Keratinocyte (primary cell): ENCODE measurements around the gene CLRN1. TPM values are rescaled to one million over a fixed set of nuclear protein-coding genes. Genes with fewer than 3 reads are reported as not detected.

Experiments
- DNase-seq: peaks from one replicate; pipeline ENCODE4 v3.0.0-alpha.2; 2011; ENCODE audit warnings: low read depth, missing footprints, low spot score
- FAIRE-seq: peaks from 2 replicates; lab custom pipeline; 2011; peaks lifted over from hg19 to GRCh38; lab: Jason Lieb, UNC
- H2AFZ ChIP-seq: 2 replicates; pipeline ENCODE4 v1.6.0; 2012; ENCODE audit warnings: low read length, control low read depth, inconsistent platforms; ENCODE audit not compliant: control insufficient read depth
- H3K27ac ChIP-seq: 2 replicates; pipeline ENCODE4 v1.5.1; 2011; ENCODE audit warnings: low read length; ENCODE audit not compliant: control insufficient read depth, insufficient read depth
- H3K27me3 ChIP-seq: 3 replicates; pipeline ENCODE4 v1.6.0; 2011; ENCODE audit warnings: low read length; ENCODE audit not compliant: control insufficient read depth, insufficient read depth; ENCODE audit errors: extremely low read depth
- H3K36me3 ChIP-seq, 2 experiments: 2 replicates in 1 of 2; 3 replicates in 1 of 2; pipeline ENCODE4 v1.5.1; 2011; ENCODE audit warnings: low read length in 2 of 2, mild to moderate bottlenecking in 1 of 2; ENCODE audit not compliant: control insufficient read depth in 2 of 2, insufficient read depth in 2 of 2; ENCODE audit errors: extremely low read depth in 1 of 2
- H3K4me1 ChIP-seq: 3 replicates; pipeline ENCODE4 v1.5.1; 2011; ENCODE audit warnings: low read length; ENCODE audit not compliant: control insufficient read depth, insufficient read depth; ENCODE audit errors: extremely low read depth
- H3K4me2 ChIP-seq: 3 replicates; pipeline ENCODE4 v1.6.0; 2011; ENCODE audit warnings: low read depth, low read length; ENCODE audit not compliant: control insufficient read depth, insufficient read depth; ENCODE audit errors: extremely low read depth
- H3K4me3 ChIP-seq, 3 experiments: fragments of 200-600 bp in 1 of 3; sonication (generic) in 1 of 3; 2 replicates in 2 of 3; 3 replicates in 1 of 3; pipeline ENCODE4 v1.5.1; 2011 to 2016; ENCODE audit warnings: low read length in 3 of 3, mild to moderate bottlenecking in 3 of 3, control low read depth in 2 of 3, inconsistent platforms in 1 of 3, low read depth in 1 of 3, mixed read lengths in 1 of 3, mixed run types in 1 of 3, moderate library complexity in 1 of 3; ENCODE audit not compliant: control insufficient read depth in 2 of 3, insufficient read depth in 2 of 3; ENCODE audit errors: extremely low read depth in 1 of 3
- H3K79me2 ChIP-seq: 2 replicates; pipeline ENCODE4 v1.6.0; 2012; ENCODE audit warnings: low read length; ENCODE audit not compliant: control insufficient read depth, insufficient read depth
- H3K9ac ChIP-seq: 3 replicates; pipeline ENCODE4 v1.6.0; 2011; ENCODE audit warnings: low read length; ENCODE audit not compliant: control insufficient read depth, insufficient read depth; ENCODE audit errors: extremely low read depth
- H3K9me1 ChIP-seq: 3 replicates; pipeline ENCODE4 v1.6.0; 2011; ENCODE audit warnings: low read length; ENCODE audit not compliant: control insufficient read depth, insufficient read depth; ENCODE audit errors: extremely low read depth
- H3K9me3 ChIP-seq: 2 replicates; pipeline ENCODE4 v1.5.1; 2012; ENCODE audit warnings: low read depth, low read length; ENCODE audit not compliant: control insufficient read depth
- H4K20me1 ChIP-seq: 3 replicates; pipeline ENCODE4 v1.6.0; 2011; ENCODE audit warnings: low read length; ENCODE audit not compliant: control insufficient read depth, insufficient read depth; ENCODE audit errors: extremely low read depth
- CTCF ChIP-seq, 3 experiments: IDR thresholded peaks in 1 of 3; conservative IDR thresholded peaks in 1 of 3; optimal IDR thresholded peaks in 1 of 3; 2 replicates in 2 of 3; 3 replicates in 1 of 3; pipeline versions ENCODE3 to v1.5.1; 2011; ENCODE audit warnings: low read length in 3 of 3, mild to moderate bottlenecking in 3 of 3, moderate library complexity in 2 of 3, control low read depth in 1 of 3, inconsistent platforms in 1 of 3; ENCODE audit not compliant: insufficient read depth in 2 of 3; ENCODE audit errors: extremely low read depth in 1 of 3
- EZH2 ChIP-seq: IDR thresholded peaks from one replicate; pipeline ENCODE4 v1.6.1; 2012; ENCODE audit warnings: inconsistent platforms, mild to moderate bottlenecking, low read length, moderate library complexity
- dilution Hi-C: fragments of 300-500 bp; cut with MboI; formaldehyde crosslinking; loops from one replicate; pipeline ENCODE4 v1.7.0; 2020; ENCODE audit warnings: low sequenced_read_pairs; ENCODE audit not compliant: extremely low pct_ligation_motif_present
- polyA plus RNA-seq, 5 experiments: library from polyadenylated mRNA; depleted of rRNA in 3 of 5; stranded (reverse) in 3 of 5; stranded (forward) in 1 of 5; unstranded in 1 of 5; fragments of >200 nt; gene quantifications; 1 replicate in 1 of 5; 2 replicates in 3 of 5; 3 replicates in 1 of 5; pipeline versions ENCODE4 v1.2.1 to v1.2.3, GENCODE V29; 2011 to 2012; ENCODE audit warnings: missing spikeins in 2 of 5, low read depth in 1 of 5, low replicate concordance in 1 of 5

CLRN1 gene
- polyA plus RNA-seq, 1 donor (not counting 4 experiments of a cell fraction or from before 2014, with no cell fraction given) = not detected

GRCh38 chr3:150878290-150878689, 94.2 kb downstream of the CLRN1 start:
- Histone ChIP-seq H3K4me3 (no peak overlapping the region), H3K9me1 (no peaks in the 10 kb centered on the region), H3K27me3 (peaks cover 3% of the 10 kb centered on the region), H2AFZ (no peak overlapping the region), H3K36me3 (no peaks in the 10 kb centered on the region), H3K79me2 (no peaks in the 10 kb centered on the region), H3K9me3 (no peaks in the 10 kb centered on the region), H3K4me2 (no peak overlapping the region), H3K4me1 (no peaks in the 10 kb centered on the region), H3K27ac (no peak overlapping the region), H4K20me1 (no peaks in the 10 kb centered on the region), H3K9ac (no peak overlapping the region)
- FAIRE-seq = no peak
- dilution Hi-C loops = no loop called here
- TF ChIP-seq CTCF (optimal IDR thresholded peaks at IDR 0.05 in 1 of 3, IDR thresholded peaks at IDR 0.05 in 1 of 3, conservative IDR thresholded peaks at IDR 0.05 in 1 of 3; ENCODE audit: extremely low read depth in 1 of 3, insufficient read depth in 2 of 3, low read length in 3 of 3) (no peak), EZH2 (no peak)
- DNase-seq = no peak

GRCh38 chr3:150877303-150877702, 95.2 kb downstream of the CLRN1 start:
- H3K4me2 ChIP-seq = no peak overlapping the region
- H3K79me2 ChIP-seq = no peaks in the 10 kb centered on the region
- H3K27ac ChIP-seq = no peak overlapping the region
- no peaks in the 10 kb centered on the region for H3K36me3 ChIP-seq
- no peak overlapping the region for H3K9ac ChIP-seq
- no peaks in the 10 kb centered on the region for H3K9me1 ChIP-seq
- dilution Hi-C loops = no loop called here
- FAIRE-seq (no peak), DNase-seq (no peak)
- no peaks in the 10 kb centered on the region for H4K20me1 ChIP-seq
- no peaks in the 10 kb centered on the region for H3K4me1 ChIP-seq
- TF ChIP-seq EZH2 = no peak
- peaks cover 3% of the 10 kb centered on the region for H3K27me3 ChIP-seq
- no peak overlapping the region for H2AFZ ChIP-seq
- no peak overlapping the region for H3K4me3 ChIP-seq
- no peaks in the 10 kb centered on the region for H3K9me3 ChIP-seq

- H3K9ac ChIP-seq = no peak overlapping the region
- no peaks in the 10 kb centered on the region for H3K36me3 ChIP-seq
- no peak overlapping the region for H3K4me2 ChIP-seq
- no peak overlapping the region for H3K27ac ChIP-seq
- H3K27me3 ChIP-seq = peaks cover 3% of the 10 kb centered on the region
- H3K4me1 ChIP-seq = no peaks in the 10 kb centered on the region
- no peaks in the 10 kb centered on the region for H3K9me3 ChIP-seq
- H4K20me1 ChIP-seq = no peaks in the 10 kb centered on the region
- TF ChIP-seq EZH2 = no peak
- DNase-seq = no peak
- H3K79me2 ChIP-seq = no peaks in the 10 kb centered on the region
- H3K4me3 ChIP-seq = no peak overlapping the region
- no peak for FAIRE-seq
- no peak overlapping the region for H2AFZ ChIP-seq
- H3K9me1 ChIP-seq = no peaks in the 10 kb centered on the region
- dilution Hi-C loops = no loop called here
Measured at GRCh38 chr3:150876611-150877265, 95.8 kb downstream of the CLRN1 start.

Other genes starting within 250 kb of the CLRN1 start
- 32.5 to 65.7 TPM (median 44.8 TPM) in 3 replicates for gene SIAH2, start 209.6 kb downstream of the CLRN1 start, polyA plus RNA-seq
- gene MINDY4B, start 67.3 kb downstream of the CLRN1 start, polyA plus RNA-seq = not detected in 3 replicates
- 0.04 to 0.36 TPM (median 0.04 TPM) in 3 replicates for gene MED12L, start 112.9 kb upstream of the CLRN1 start, polyA plus RNA-seq
- not detected in 3 replicates for gene GPR171, start 230.5 kb upstream of the CLRN1 start, polyA plus RNA-seq